H9 (cell line): ENCODE measurements around the gene IGDCC3. TPM values are rescaled to one million over a fixed set of nuclear protein-coding genes. Genes with fewer than 3 reads are reported as not detected.

ENCODE experiments used
- DNase-seq: peaks from one replicate; pipeline ENCODE4 v3.0.0-alpha.2; 2017
- H2AFZ ChIP-seq: one replicate; pipeline ENCODE4 v1.6.1; 2013; ENCODE audit warnings: mild to moderate bottlenecking, low read length, control low read depth, moderate library complexity
- H2AK5ac ChIP-seq: 2 replicates; pipeline ENCODE4 v1.6.1; 2013; ENCODE audit warnings: low read length, control low read depth, mixed read lengths; ENCODE audit not compliant: insufficient read length
- H2BK120ac ChIP-seq: one replicate; pipeline ENCODE4 v1.6.1; 2013; ENCODE audit warnings: low read depth, mild to moderate bottlenecking, low read length, control low read depth, inconsistent platforms; ENCODE audit not compliant: poor library complexity, severe bottlenecking
- H2BK12ac ChIP-seq: 2 replicates; pipeline ENCODE4 v1.6.1; 2013; ENCODE audit warnings: low read length, control low read depth, mixed read lengths, low read depth; ENCODE audit not compliant: insufficient read length
- H2BK15ac ChIP-seq: 2 replicates; pipeline ENCODE4 v1.6.1; 2013; ENCODE audit warnings: low read depth, low read length, control low read depth
- H2BK20ac ChIP-seq: one replicate; pipeline ENCODE4 v1.6.1; 2013; ENCODE audit warnings: low read depth, mild to moderate bottlenecking, low read length, control low read depth, inconsistent platforms; ENCODE audit not compliant: poor library complexity, severe bottlenecking
- H2BK5ac ChIP-seq: 2 replicates; pipeline ENCODE4 v1.6.1; 2013; ENCODE audit warnings: low read length, control low read depth, mixed read lengths; ENCODE audit not compliant: insufficient read length
- H3K14ac ChIP-seq: 2 replicates; pipeline ENCODE4 v1.6.1; 2013; ENCODE audit warnings: low read length, control low read depth; ENCODE audit not compliant: insufficient read depth
- H3K18ac ChIP-seq: 2 replicates; pipeline ENCODE4 v1.6.1; 2013; ENCODE audit warnings: low read depth, mild to moderate bottlenecking, mixed read lengths, low read length, control low read depth; ENCODE audit not compliant: insufficient read length
- H3K23ac ChIP-seq: 2 replicates; pipeline ENCODE4 v1.6.1; 2013; ENCODE audit warnings: low read length, control low read depth, mixed read lengths, low read depth; ENCODE audit not compliant: insufficient read length
- H3K23me2 ChIP-seq: 2 replicates; pipeline ENCODE4 v1.6.1; 2013; ENCODE audit warnings: low read depth, mild to moderate bottlenecking, mixed read lengths, low read length, control low read depth; ENCODE audit not compliant: insufficient read length, poor library complexity, severe bottlenecking
- H3K27ac ChIP-seq: 2 replicates; pipeline ENCODE4 v1.5.1; 2013; ENCODE audit warnings: low read length, control low read depth, mixed read lengths, low read depth; ENCODE audit not compliant: insufficient read length
- H3K27me3 ChIP-seq: 2 replicates; pipeline ENCODE4 v1.6.1; 2013; ENCODE audit warnings: low read length, control low read depth, inconsistent platforms; ENCODE audit not compliant: insufficient read depth
- H3K4ac ChIP-seq: 2 replicates; pipeline ENCODE4 v1.6.1; 2013; ENCODE audit warnings: low read depth, mild to moderate bottlenecking, control low read depth, inconsistent platforms, low read length, moderate library complexity
- H3K4me1 ChIP-seq: 2 replicates; pipeline ENCODE4 v1.6.1; 2013; ENCODE audit warnings: low read length, control low read depth, inconsistent platforms; ENCODE audit not compliant: insufficient read depth
- H3K4me2 ChIP-seq: 2 replicates; pipeline ENCODE4 v1.6.1; 2013; ENCODE audit warnings: low read length, control low read depth, mixed read lengths; ENCODE audit not compliant: insufficient read length, insufficient read depth
- H3K56ac ChIP-seq: 2 replicates; pipeline ENCODE4 v1.6.1; 2013; ENCODE audit warnings: low read depth, mild to moderate bottlenecking, mixed read lengths, low read length, control low read depth; ENCODE audit not compliant: insufficient read length
- H3K79me1 ChIP-seq: 2 replicates; pipeline ENCODE4 v1.6.1; 2013; ENCODE audit warnings: low read depth, mild to moderate bottlenecking, moderate library complexity, low read length, control low read depth, inconsistent platforms; ENCODE audit not compliant: insufficient read depth, poor library complexity, severe bottlenecking
- H3K79me2 ChIP-seq: 2 replicates; pipeline ENCODE4 v1.6.1; 2013; ENCODE audit warnings: low read length, control low read depth, inconsistent platforms; ENCODE audit not compliant: insufficient read depth
- H3K9ac ChIP-seq: 2 replicates; pipeline ENCODE4 v1.6.1; 2013; ENCODE audit warnings: low read length, control low read depth, mixed read lengths; ENCODE audit not compliant: insufficient read length; ENCODE audit errors: extremely low read depth
- H3K9me3 ChIP-seq: one replicate; pipeline ENCODE4 v1.6.1; 2013; ENCODE audit warnings: low read depth, low read length, inconsistent platforms; ENCODE audit not compliant: control insufficient read depth
- H3T11ph ChIP-seq: one replicate; pipeline ENCODE4 v1.6.1; 2013; ENCODE audit warnings: mild to moderate bottlenecking, low read length, control low read depth, inconsistent platforms
- H4K20me1 ChIP-seq: one replicate; pipeline ENCODE4 v1.6.1; 2013; ENCODE audit not compliant: control insufficient read depth, insufficient read length, insufficient read depth
- H4K5ac ChIP-seq: 2 replicates; pipeline ENCODE4 v1.6.1; 2013; ENCODE audit warnings: low read depth, mild to moderate bottlenecking, mixed read lengths, low read length, control low read depth; ENCODE audit not compliant: insufficient read length
- H4K8ac ChIP-seq: replicated peaks from 2 replicates; pipeline ENCODE4 v1.6.1; 2013; ENCODE audit warnings: low read length, control low read depth, mixed read lengths, low read depth; ENCODE audit not compliant: insufficient read length
- H4K91ac ChIP-seq: 2 replicates; pipeline ENCODE4 v1.6.1; 2013; ENCODE audit warnings: low read depth, mild to moderate bottlenecking, moderate library complexity, mixed read lengths, low read length, control low read depth; ENCODE audit not compliant: insufficient read length
- H3K27ac Mint-ChIP-seq, 3 experiments: 2 replicates in 2 of 3; 3 replicates in 1 of 3; pipeline ENCODE4 v1.8.0; 2020 to 2021; ENCODE audit warnings: mixed read lengths in 3 of 3, mild to moderate bottlenecking in 1 of 3, moderate library complexity in 1 of 3
- H3K27me3 Mint-ChIP-seq: 2 replicates; pipeline ENCODE4 v1.8.0; 2021; ENCODE audit warnings: low read depth, mild to moderate bottlenecking, moderate library complexity, mixed read lengths
- H3K36me3 Mint-ChIP-seq, 3 experiments: 2 replicates in 2 of 3; 3 replicates in 1 of 3; pipeline ENCODE4 v1.8.0; 2020 to 2021; ENCODE audit warnings: low read depth in 3 of 3, mixed read lengths in 3 of 3; ENCODE audit not compliant: insufficient read depth in 1 of 3
- H3K4me1 Mint-ChIP-seq, 2 experiments: 2 replicates each; pipeline ENCODE4 v1.8.0; 2020; ENCODE audit warnings: mixed read lengths in 2 of 2
- H3K4me3 Mint-ChIP-seq, 2 experiments: 2 replicates in 1 of 2; 3 replicates in 1 of 2; pipeline ENCODE4 v1.8.0; 2020 to 2021; ENCODE audit warnings: mild to moderate bottlenecking in 2 of 2, mixed read lengths in 2 of 2, moderate library complexity in 1 of 2
- H3K9me3 Mint-ChIP-seq, 2 experiments: 2 replicates in 1 of 2; 3 replicates in 1 of 2; pipeline ENCODE4 v1.8.0; 2020; ENCODE audit warnings: mild to moderate bottlenecking in 2 of 2, mixed read lengths in 2 of 2, moderate library complexity in 1 of 2
- WGBS: extraction: QIAGEN DNeasy Blood & Tissue Kit; methylation state at CpG from one replicate; pipeline ENCODE4 v1.1.7; 2013; ENCODE audit warnings: missing lambda C conversion rate, low lambda C conversion rate, mixed read lengths; ENCODE audit not compliant: insufficient read length; ENCODE audit errors: extremely low coverage; 5-methylcytosine and 5-hydroxymethylcytosine counted together
- total RNA-seq: library from RNA; stranded (reverse); gene quantifications from 2 replicates; pipeline ENCODE4 v1.2.1, GENCODE V29; 2021
- TF ChIP-seq, protein P1 (sequence below): fragments of 200-600 bp; sonication (generic); conservative IDR thresholded peaks from 3 replicates; pipeline ENCODE4 v1.8.0; 2021; ENCODE audit warnings: antibody characterized with exemption, mild to moderate bottlenecking

IGDCC3 gene
- total RNA-seq, 1 experiment from 2014 or later, result 18.9 TPM

DNA sequence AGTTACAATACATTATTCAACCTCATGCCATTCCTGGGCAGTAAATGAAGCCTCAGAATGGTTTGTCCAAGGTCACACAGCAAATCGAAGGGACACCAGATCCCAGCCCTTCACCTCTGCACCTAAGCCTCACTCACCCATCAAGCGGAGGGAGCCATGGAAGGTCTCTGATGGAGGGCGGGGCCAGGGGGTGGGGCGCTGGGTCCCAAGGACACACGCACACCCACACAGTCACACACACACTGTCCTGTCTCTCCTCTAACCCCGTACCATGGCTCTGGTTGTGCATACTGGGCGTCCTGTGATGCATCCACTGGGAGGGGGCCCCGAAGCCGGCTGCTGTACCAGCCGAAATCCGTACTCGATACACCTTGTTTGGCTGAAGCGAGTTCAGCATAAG is 15.3 kb upstream of the IGDCC3 start:
- no peak overlapping the region for H2BK120ac ChIP-seq
- H3K56ac ChIP-seq, result no peak overlapping the region
- no peak overlapping the region for H2BK12ac ChIP-seq
- H3K23ac ChIP-seq, result no peak overlapping the region
- no peak overlapping the region for H4K5ac ChIP-seq
- no peak overlapping the region for H4K91ac ChIP-seq
- H3K9me3 ChIP-seq, result no peaks in the 10 kb centered on the region
- peaks cover 11% of the 10 kb centered on the region for H3K23me2 ChIP-seq
- no peak overlapping the region for H2BK20ac ChIP-seq
- H3K4ac ChIP-seq, result no peak overlapping the region
- H3K9ac ChIP-seq, result no peak overlapping the region
- H3K27me3 Mint-ChIP-seq, result peaks cover 12% of the 10 kb centered on the region
- no peaks in the 10 kb centered on the region for H3K79me1 ChIP-seq
- peaks cover 4 to 31% of the 10 kb centered on the region in 2 experiments for H3K4me1 Mint-ChIP-seq
- H3K4me2 ChIP-seq, result no peak overlapping the region
- H3K4me3 Mint-ChIP-seq, result no peak overlapping the region
- H3K27ac Mint-ChIP-seq, result no peak overlapping the region
- H3K27ac ChIP-seq, result no peak overlapping the region
- H3K36me3 Mint-ChIP-seq, result peaks cover 18 to 63% (median 44%) of the 10 kb centered on the region in 3 experiments; a peak in 6 of 7 replicates
- H2AFZ ChIP-seq, result no peak overlapping the region
- H3K4me1 ChIP-seq, result 0 out of 2 replicates have a peak, but pooled peaks cover 3% of the 10 kb centered on the region
- TF ChIP-seq, protein P1, sequence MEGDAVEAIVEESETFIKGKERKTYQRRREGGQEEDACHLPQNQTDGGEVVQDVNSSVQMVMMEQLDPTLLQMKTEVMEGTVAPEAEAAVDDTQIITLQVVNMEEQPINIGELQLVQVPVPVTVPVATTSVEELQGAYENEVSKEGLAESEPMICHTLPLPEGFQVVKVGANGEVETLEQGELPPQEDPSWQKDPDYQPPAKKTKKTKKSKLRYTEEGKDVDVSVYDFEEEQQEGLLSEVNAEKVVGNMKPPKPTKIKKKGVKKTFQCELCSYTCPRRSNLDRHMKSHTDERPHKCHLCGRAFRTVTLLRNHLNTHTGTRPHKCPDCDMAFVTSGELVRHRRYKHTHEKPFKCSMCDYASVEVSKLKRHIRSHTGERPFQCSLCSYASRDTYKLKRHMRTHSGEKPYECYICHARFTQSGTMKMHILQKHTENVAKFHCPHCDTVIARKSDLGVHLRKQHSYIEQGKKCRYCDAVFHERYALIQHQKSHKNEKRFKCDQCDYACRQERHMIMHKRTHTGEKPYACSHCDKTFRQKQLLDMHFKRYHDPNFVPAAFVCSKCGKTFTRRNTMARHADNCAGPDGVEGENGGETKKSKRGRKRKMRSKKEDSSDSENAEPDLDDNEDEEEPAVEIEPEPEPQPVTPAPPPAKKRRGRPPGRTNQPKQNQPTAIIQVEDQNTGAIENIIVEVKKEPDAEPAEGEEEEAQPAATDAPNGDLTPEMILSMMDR, result no peak
- H2BK15ac ChIP-seq, result no peak overlapping the region
- WGBS, result no CpG with 5 or more reads among the region's 13 CpGs
- no peak overlapping the region for H2AK5ac ChIP-seq
- no peaks in the 10 kb centered on the region for H3K9me3 Mint-ChIP-seq
- peaks cover 18% of the 10 kb centered on the region; the same call in 1 of the 2 replicates for H3K27me3 ChIP-seq
- no peaks in the 10 kb centered on the region for H4K20me1 ChIP-seq
- DNase-seq, result no peak
- H4K8ac ChIP-seq, result no peak overlapping the region
- no peak overlapping the region for H3K18ac ChIP-seq
- no peak overlapping the region for H3T11ph ChIP-seq
- H3K14ac ChIP-seq, result no peak overlapping the region
- H3K79me2 ChIP-seq, result no peaks in the 10 kb centered on the region
- H2BK5ac ChIP-seq, result no peak overlapping the region
